Measurements from ENCODE around the gene FOXI1. TPM values are rescaled to one million over a fixed set of nuclear protein-coding genes. Genes with fewer than 3 reads are reported as not detected.

The FOXI1 gene
- not detected for total RNA-seq

GRCh38 chr5:170105642-170106611, at the start of gene FOXI1:
Gene FOXI1 (plus strand): TSS chr5:170105897. CDS start chr5:170105958, 61 bp downstream.
- CTCF ChIA-PET: interaction anchor here (1.3 kb wide), 1 partner anchor 11 kb away, joined by 5 read pairs; no protein-coding TSS in a partner anchor
- intact Hi-C loops (cut with micrococcal nuclease): no loop called here

GRCh38 chr5:170056561-170057267, 49.0 kb upstream of the FOXI1 start:
- no peak for DNase-seq
- CTCF ChIA-PET: interaction anchor here (0.7 kb wide), 1 partner anchor 1838 kb away, joined by 3 read pairs; no protein-coding TSS in a partner anchor
- no peaks in the 10 kb centered on the region for H3K4me1 Mint-ChIP-seq (ENCODE audit: low read depth)
- intact Hi-C loops (cut with micrococcal nuclease): no loop called here
- no peak overlapping the region for H3K27ac Mint-ChIP-seq
- peaks cover 3% of the 10 kb centered on the region for H3K9me3 Mint-ChIP-seq
- H3K27me3 Mint-ChIP-seq (ENCODE audit: low read depth): no peaks in the 10 kb centered on the region
- H3K36me3 Mint-ChIP-seq (ENCODE audit: low read depth): peaks cover 73% of the 10 kb centered on the region
- H3K4me3 Mint-ChIP-seq: no peak overlapping the region

More at GRCh38 chr5:170105642-170106611, at the start of gene FOXI1:
- Mint-ChIP-seq H3K9me3 (no peaks in the 10 kb centered on the region), H3K27ac (no peak within 1 kb of the TSS), H3K36me3 (ENCODE audit: low read depth) (no peaks in the 10 kb centered on the region), H3K4me3 (no peak within 1 kb of the TSS), H3K4me1 (ENCODE audit: low read depth) (no peaks in the 10 kb centered on the region), H3K27me3 (ENCODE audit: low read depth) (peaks cover 6% of the 10 kb centered on the region)
- no peak for DNase-seq

- Mint-ChIP-seq H3K4me1 (ENCODE audit: low read depth) (no peaks in the 10 kb centered on the region), H3K27ac (no peak overlapping the region), H3K36me3 (ENCODE audit: low read depth) (peaks cover 72% of the 10 kb centered on the region), H3K27me3 (ENCODE audit: low read depth) (no peaks in the 10 kb centered on the region), H3K9me3 (peaks cover 3% of the 10 kb centered on the region), H3K4me3 (no peak overlapping the region)
- DNase-seq: no peak
- intact Hi-C loops (cut with micrococcal nuclease): no loop called here
- CTCF ChIA-PET: interaction anchor here (0.7 to 1.0 kb wide), 2 partner anchors 14 to 1838 kb away, joined by 3 read pairs; no protein-coding TSS in a partner anchor
Measured at GRCh38 chr5:170057311-170057710, 48.4 kb upstream of the FOXI1 start.

GRCh38 chr5:170059221-170059620, 46.5 kb upstream of the FOXI1 start:
- CTCF ChIA-PET: interaction anchor here (0.5 to 2.3 kb wide), 2 partner anchors 12 to 27 kb away, joined by 3 to 12 read pairs; no protein-coding TSS in a partner anchor
- H3K27ac Mint-ChIP-seq: no peak overlapping the region
- peaks cover 3% of the 10 kb centered on the region for H3K9me3 Mint-ChIP-seq
- no peaks in the 10 kb centered on the region for H3K27me3 Mint-ChIP-seq (ENCODE audit: low read depth)
- H3K4me1 Mint-ChIP-seq (ENCODE audit: low read depth): no peaks in the 10 kb centered on the region
- H3K4me3 Mint-ChIP-seq: no peak overlapping the region
- DNase-seq: no peak
- peaks cover 67% of the 10 kb centered on the region for H3K36me3 Mint-ChIP-seq (ENCODE audit: low read depth)
- intact Hi-C loops (cut with micrococcal nuclease): no loop called here

- CTCF ChIA-PET: interaction anchor here (1.0 kb wide), 1 partner anchor 12 kb away, joined by 3 read pairs; no protein-coding TSS in a partner anchor
- Mint-ChIP-seq H3K4me3 (no peak overlapping the region), H3K27me3 (ENCODE audit: low read depth) (no peaks in the 10 kb centered on the region), H3K9me3 (no peaks in the 10 kb centered on the region), H3K4me1 (ENCODE audit: low read depth) (no peaks in the 10 kb centered on the region), H3K27ac (no peak overlapping the region), H3K36me3 (ENCODE audit: low read depth) (peaks cover 70% of the 10 kb centered on the region)
- intact Hi-C loops (cut with micrococcal nuclease): no loop called here
- no peak for DNase-seq
Measured at GRCh38 chr5:170067152-170067551, 38.5 kb upstream of the FOXI1 start.

GRCh38 chr5:170067574-170068170, 38.0 kb upstream of the FOXI1 start:
- H3K27ac Mint-ChIP-seq: no peak overlapping the region
- no peaks in the 10 kb centered on the region for H3K4me1 Mint-ChIP-seq (ENCODE audit: low read depth)
- DNase-seq: no peak
- CTCF ChIA-PET: interaction anchor here (1.0 kb wide), 1 partner anchor 11 kb away, joined by 3 read pairs; no protein-coding TSS in a partner anchor
- H3K9me3 Mint-ChIP-seq: no peaks in the 10 kb centered on the region
- intact Hi-C loops (cut with micrococcal nuclease): no loop called here
- no peak overlapping the region for H3K4me3 Mint-ChIP-seq
- no peaks in the 10 kb centered on the region for H3K27me3 Mint-ChIP-seq (ENCODE audit: low read depth)
- peaks cover 69% of the 10 kb centered on the region for H3K36me3 Mint-ChIP-seq (ENCODE audit: low read depth)

GRCh38 chr5:170069512-170069911, 36.2 kb upstream of the FOXI1 start:
- no peak overlapping the region for H3K27ac Mint-ChIP-seq
- no peaks in the 10 kb centered on the region for H3K9me3 Mint-ChIP-seq
- H3K4me3 Mint-ChIP-seq: no peak overlapping the region

GRCh38 chr5:170070556-170071412, 34.9 kb upstream of the FOXI1 start:
- Mint-ChIP-seq H3K27ac (no peak overlapping the region), H3K4me1 (ENCODE audit: low read depth) (peaks cover under 1% of the 10 kb centered on the region), H3K4me3 (no peak overlapping the region), H3K36me3 (ENCODE audit: low read depth) (peaks cover 63% of the 10 kb centered on the region), H3K9me3 (no peaks in the 10 kb centered on the region), H3K27me3 (ENCODE audit: low read depth) (no peaks in the 10 kb centered on the region)
- no peak for DNase-seq
- intact Hi-C loops (cut with micrococcal nuclease): loop anchor here (5.0 to 10.0 kb wide), 2 partner anchors 266 to 368 kb away; no protein-coding TSS in a partner anchor
- CTCF ChIA-PET: interaction anchor here (0.6 to 2.0 kb wide), 14 partner anchors 8 to 529 kb away, joined by 3 to 12 read pairs (median 4); no protein-coding TSS in a partner anchor

More at GRCh38 chr5:170069512-170069911, 36.2 kb upstream of the FOXI1 start:
- Mint-ChIP-seq H3K4me1 (ENCODE audit: low read depth) (no peaks in the 10 kb centered on the region), H3K27me3 (ENCODE audit: low read depth) (no peaks in the 10 kb centered on the region), H3K36me3 (ENCODE audit: low read depth) (peaks cover 58% of the 10 kb centered on the region)
- CTCF ChIA-PET: interaction anchor here (0.6 kb wide), 1 partner anchor 59 kb away, joined by 3 read pairs; no protein-coding TSS in a partner anchor
- intact Hi-C loops (cut with micrococcal nuclease): no loop called here
- DNase-seq: no peak

- Mint-ChIP-seq H3K9me3 (no peaks in the 10 kb centered on the region), H3K27ac (no peak overlapping the region), H3K4me3 (no peak overlapping the region), H3K27me3 (ENCODE audit: low read depth) (no peaks in the 10 kb centered on the region), H3K36me3 (ENCODE audit: low read depth) (peaks cover 66% of the 10 kb centered on the region), H3K4me1 (ENCODE audit: low read depth) (peaks cover 9% of the 10 kb centered on the region)
- CTCF ChIA-PET: interaction anchor here (0.7 to 2.0 kb wide), 10 partner anchors 9 to 267 kb away, joined by 3 to 12 read pairs (median 4); no protein-coding TSS in a partner anchor
- intact Hi-C loops (cut with micrococcal nuclease): loop anchor here (5.0 to 10.0 kb wide), 2 partner anchors 267 to 369 kb away; no protein-coding TSS in a partner anchor
- DNase-seq: no peak
Measured at GRCh38 chr5:170071748-170072147, 33.9 kb upstream of the FOXI1 start.

- H3K4me1 Mint-ChIP-seq (ENCODE audit: low read depth): peaks cover 17% of the 10 kb centered on the region
- no peak overlapping the region for H3K27ac Mint-ChIP-seq
- H3K27me3 Mint-ChIP-seq (ENCODE audit: low read depth): no peaks in the 10 kb centered on the region
- CTCF ChIA-PET: no interaction called here
- intact Hi-C loops (cut with micrococcal nuclease): loop anchor here (10.0 kb wide), 1 partner anchor 271 kb away; no protein-coding TSS in a partner anchor
- no peak for DNase-seq
- H3K9me3 Mint-ChIP-seq: no peaks in the 10 kb centered on the region
- H3K4me3 Mint-ChIP-seq: no peak overlapping the region
- peaks cover 55% of the 10 kb centered on the region for H3K36me3 Mint-ChIP-seq (ENCODE audit: low read depth)
Measured at GRCh38 chr5:170075696-170076095, 30.0 kb upstream of the FOXI1 start.

- H3K27ac Mint-ChIP-seq: no peak overlapping the region
- peaks cover 53% of the 10 kb centered on the region for H3K36me3 Mint-ChIP-seq (ENCODE audit: low read depth)
- peaks cover 17% of the 10 kb centered on the region for H3K4me1 Mint-ChIP-seq (ENCODE audit: low read depth)
- H3K27me3 Mint-ChIP-seq (ENCODE audit: low read depth): no peaks in the 10 kb centered on the region
- intact Hi-C loops (cut with micrococcal nuclease): loop anchor here (10.0 kb wide), 1 partner anchor 271 kb away; no protein-coding TSS in a partner anchor
- DNase-seq: no peak
- CTCF ChIA-PET: no interaction called here
- H3K9me3 Mint-ChIP-seq: no peaks in the 10 kb centered on the region
- no peak overlapping the region for H3K4me3 Mint-ChIP-seq
Measured at GRCh38 chr5:170076211-170076610, 29.5 kb upstream of the FOXI1 start.

Data from activated naive CD4-positive, alpha-beta T cell treated with anti-CD3 and anti-CD28 coated beads for 36 hours (primary cell).